Activated CD4-positive, alpha-beta T cell treated with anti-CD3 and anti-CD28 coated beads, Interleukin-2, amount 10 ng/mL, durations not matched to agents 24 days and 14 days (primary cell): ENCODE data around the gene APLP1. TPM values are rescaled to one million over a fixed set of nuclear protein-coding genes. Genes with fewer than 3 reads are reported as not detected.
"Not testable (repeated sequence)": the region's sequence is repeated elsewhere in the genome, so short reads cannot be mapped to it uniquely, and the experiment has no call there.

Experiments
- DNase-seq: peaks from one replicate; pipeline ENCODE4 v3.0.0; 2022
- H3K27ac Mint-ChIP-seq: one replicate; pipeline ENCODE4 v1.8.0; 2022; ENCODE audit warnings: mild to moderate bottlenecking, mixed read lengths
- H3K27me3 Mint-ChIP-seq: one replicate; pipeline ENCODE4 v1.8.0; 2022; ENCODE audit warnings: mixed read lengths
- H3K36me3 Mint-ChIP-seq: one replicate; pipeline ENCODE4 v1.8.0; 2022; ENCODE audit warnings: low read depth, mild to moderate bottlenecking, mixed read lengths
- H3K4me1 Mint-ChIP-seq: one replicate; pipeline ENCODE4 v1.8.0; 2021; ENCODE audit warnings: mixed read lengths
- H3K4me3 Mint-ChIP-seq: one replicate; pipeline ENCODE4 v1.8.0; 2022; ENCODE audit warnings: mild to moderate bottlenecking, moderate library complexity, mixed read lengths
- H3K9me3 Mint-ChIP-seq: one replicate; pipeline ENCODE4 v1.8.0; 2021; ENCODE audit warnings: mixed read lengths
- intact Hi-C: fragments of 100-400 bp; cut with micrococcal nuclease; formaldehyde crosslinking; loops from one replicate; pipeline ENCODE4 v1.15.1; 2023
- total RNA-seq: library from RNA; stranded (reverse); gene quantifications from 2 replicates; pipeline ENCODE4 v1.2.3, GENCODE V29; 2022

Gene APLP1
- total RNA-seq, 1 donor from 2014 or later = 2.4 TPM

- not testable (repeated sequence) for H3K27ac Mint-ChIP-seq
Observed at GRCh38 chr19:35910355-35910754, 42.0 kb downstream of the APLP1 start.

DNA sequence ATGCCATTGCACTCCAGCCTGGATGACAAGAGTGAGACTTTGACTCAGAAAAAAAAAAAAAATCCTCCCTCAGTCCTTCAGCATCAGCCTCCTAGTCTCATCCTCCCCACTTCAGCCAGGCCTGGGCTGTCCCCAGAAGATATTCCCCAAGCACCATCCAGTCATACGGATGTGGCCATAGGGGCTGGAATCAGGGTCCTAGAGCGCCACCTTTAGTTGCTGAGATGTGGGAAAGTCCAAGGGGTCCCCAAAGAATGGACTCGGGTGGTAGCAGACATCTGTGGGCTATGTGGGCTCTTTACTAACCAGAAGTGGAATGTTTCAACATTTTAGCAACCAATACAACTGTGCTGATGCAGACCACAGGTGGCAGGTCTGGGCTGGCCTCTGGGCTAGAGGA lies 42.8 kb downstream of the APLP1 start:
- intact Hi-C loops = no loop called here
- H3K27me3 Mint-ChIP-seq = peaks cover 1% of the 10 kb centered on the region
- H3K4me3 Mint-ChIP-seq = no peak overlapping the region
- no peak overlapping the region for H3K27ac Mint-ChIP-seq
- no peak for DNase-seq
- H3K36me3 Mint-ChIP-seq = no peaks in the 10 kb centered on the region
- H3K9me3 Mint-ChIP-seq = no peaks in the 10 kb centered on the region
- peaks cover 16% of the 10 kb centered on the region for H3K4me1 Mint-ChIP-seq

More at GRCh38 chr19:35910355-35910754, 42.0 kb downstream of the APLP1 start:
- H3K36me3 Mint-ChIP-seq, H3K9me3 Mint-ChIP-seq, DNase-seq, intact Hi-C loops, H3K27me3 Mint-ChIP-seq, H3K4me3 Mint-ChIP-seq: not testable (repeated sequence)
- H3K4me1 Mint-ChIP-seq = peaks cover 16% of the 10 kb centered on the region

DNA sequence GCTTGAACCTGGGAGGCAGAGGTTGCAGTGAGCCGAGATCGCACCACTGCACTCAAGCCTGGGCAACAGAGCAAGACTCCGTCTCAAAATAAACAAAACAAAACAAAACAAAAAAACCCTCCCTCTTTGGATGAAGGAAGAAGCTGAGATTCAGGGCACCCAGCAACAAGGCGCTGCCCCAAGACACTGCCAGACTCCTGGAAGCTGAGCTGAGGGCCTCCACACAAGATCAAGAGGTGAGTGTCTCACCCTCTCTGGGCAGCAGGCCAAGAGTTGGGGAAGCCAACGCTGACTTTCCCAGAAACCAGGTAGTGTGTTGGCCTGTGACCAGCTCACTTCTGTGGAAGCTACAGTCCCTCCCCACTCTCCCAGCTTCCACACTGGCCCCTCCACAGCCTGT lies 43.4 kb downstream of the APLP1 start:
- no peaks in the 10 kb centered on the region for H3K9me3 Mint-ChIP-seq
- no peak overlapping the region for H3K27ac Mint-ChIP-seq

GRCh38 chr19:35913589-35913988 lies 45.2 kb downstream of the APLP1 start:
- Mint-ChIP-seq H3K36me3 (no peaks in the 10 kb centered on the region), H3K27ac (no peak overlapping the region), H3K4me3 (no peak overlapping the region), H3K9me3 (no peaks in the 10 kb centered on the region), H3K4me1 (peaks cover 16% of the 10 kb centered on the region), H3K27me3 (peaks cover 1% of the 10 kb centered on the region)
- DNase-seq = no peak
- intact Hi-C loops = no loop called here

More for the DNA sequence above, 43.4 kb downstream of the APLP1 start:
- intact Hi-C loops = no loop called here
- no peak for DNase-seq
- peaks cover 1% of the 10 kb centered on the region for H3K27me3 Mint-ChIP-seq
- no peak overlapping the region for H3K4me3 Mint-ChIP-seq
- H3K4me1 Mint-ChIP-seq = peaks cover 16% of the 10 kb centered on the region
- H3K36me3 Mint-ChIP-seq = no peaks in the 10 kb centered on the region

DNA sequence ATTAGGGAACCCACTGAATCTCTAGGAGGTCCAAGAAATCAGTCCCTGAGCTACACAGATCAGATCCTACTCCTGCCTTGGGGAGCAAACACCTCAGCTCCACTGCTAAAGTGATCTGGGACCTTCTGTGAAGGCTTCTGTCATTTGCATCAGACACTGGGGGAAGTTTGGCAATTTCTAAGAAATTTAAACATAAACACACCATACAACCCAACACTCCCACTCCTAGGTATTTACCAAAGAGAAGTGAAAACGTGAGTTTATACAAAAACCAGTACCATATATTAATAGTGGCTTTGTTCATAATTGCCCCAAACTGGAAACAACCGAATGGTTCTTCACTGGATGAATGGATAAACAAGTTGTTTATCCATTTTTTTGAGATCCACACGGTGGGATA lies 47.1 kb downstream of the APLP1 start:
- H3K36me3 Mint-ChIP-seq = no peaks in the 10 kb centered on the region
- H3K4me3 Mint-ChIP-seq = no peak overlapping the region
- H3K9me3 Mint-ChIP-seq = no peaks in the 10 kb centered on the region
- intact Hi-C loops = no loop called here
- peaks cover 3% of the 10 kb centered on the region for H3K27me3 Mint-ChIP-seq
- H3K27ac Mint-ChIP-seq = no peak overlapping the region
- DNase-seq = no peak
- H3K4me1 Mint-ChIP-seq = peaks cover 12% of the 10 kb centered on the region

- intact Hi-C loops = no loop called here
- no peak overlapping the region for H3K27ac Mint-ChIP-seq
- H3K36me3 Mint-ChIP-seq = no peaks in the 10 kb centered on the region
- DNase-seq = no peak
- H3K4me3 Mint-ChIP-seq = no peak overlapping the region
- H3K9me3 Mint-ChIP-seq = no peaks in the 10 kb centered on the region
- H3K27me3 Mint-ChIP-seq = peaks cover 6% of the 10 kb centered on the region
- peaks cover 5% of the 10 kb centered on the region for H3K4me1 Mint-ChIP-seq
Observed at GRCh38 chr19:35919306-35919705, 50.9 kb downstream of the APLP1 start.

- DNase-seq = no peak
- no peak overlapping the region for H3K4me3 Mint-ChIP-seq
- peaks cover 2% of the 10 kb centered on the region for H3K36me3 Mint-ChIP-seq
- H3K27me3 Mint-ChIP-seq = peaks cover 6% of the 10 kb centered on the region
- H3K9me3 Mint-ChIP-seq = peaks cover 11% of the 10 kb centered on the region
- intact Hi-C loops = no loop called here
- no peak overlapping the region for H3K27ac Mint-ChIP-seq
- peaks cover 1% of the 10 kb centered on the region for H3K4me1 Mint-ChIP-seq
Observed at GRCh38 chr19:35921012-35921411, 52.6 kb downstream of the APLP1 start.

DNA sequence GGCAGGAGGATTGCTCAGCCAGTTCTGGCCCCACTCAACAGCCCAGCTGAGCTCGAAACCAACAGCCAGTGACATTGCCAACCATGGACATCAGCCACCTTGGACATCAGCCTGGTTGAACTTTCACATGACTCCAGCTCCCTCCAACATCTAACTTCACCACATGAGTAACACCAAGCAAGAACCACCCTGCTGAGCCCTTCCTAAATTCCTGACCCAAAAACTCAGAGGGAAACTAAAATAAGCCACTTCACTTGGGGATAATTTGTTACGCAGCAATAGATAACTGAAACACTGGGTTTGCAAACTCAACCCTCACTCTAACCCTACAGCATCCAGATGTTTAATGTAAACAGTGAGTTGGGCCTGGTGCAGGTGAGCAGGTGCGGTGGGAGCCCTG lies 57.1 kb downstream of the APLP1 start:
- intact Hi-C loops = no loop called here
- H3K27ac Mint-ChIP-seq = no peak overlapping the region
- no peak for DNase-seq
- peaks cover 4% of the 10 kb centered on the region for H3K36me3 Mint-ChIP-seq
- H3K27me3 Mint-ChIP-seq = peaks cover 5% of the 10 kb centered on the region
- peaks cover 9% of the 10 kb centered on the region for H3K4me1 Mint-ChIP-seq
- H3K9me3 Mint-ChIP-seq = peaks cover 11% of the 10 kb centered on the region
- no peak overlapping the region for H3K4me3 Mint-ChIP-seq

GRCh38 chr19:35928507-35928906 lies 60.1 kb downstream of the APLP1 start:
- H3K9me3 Mint-ChIP-seq = peaks cover 11% of the 10 kb centered on the region
- peaks cover 2% of the 10 kb centered on the region for H3K27me3 Mint-ChIP-seq
- no peak overlapping the region for H3K4me3 Mint-ChIP-seq
- no peak for DNase-seq
- peaks cover 21% of the 10 kb centered on the region for H3K4me1 Mint-ChIP-seq
- H3K36me3 Mint-ChIP-seq = peaks cover 4% of the 10 kb centered on the region
- intact Hi-C loops = no loop called here
- no peak overlapping the region for H3K27ac Mint-ChIP-seq

Other genes starting within 250 kb of the APLP1 start
- gene RBM42, start 239.5 kb upstream of the APLP1 start, total RNA-seq = 114 and 115 TPM in 2 replicates
- gene ETV2, start 226.8 kb upstream of the APLP1 start, total RNA-seq = 0.93 and 1.1 TPM in 2 replicates
- 451 and 472 TPM in 2 replicates for gene COX6B1, start 220.3 kb upstream of the APLP1 start, total RNA-seq
- 0.77 and 0.92 TPM in 2 replicates for gene UPK1A, start 202.1 kb upstream of the APLP1 start, total RNA-seq
- 140 and 142 TPM in 2 replicates for gene ZBTB32, start 164.0 kb upstream of the APLP1 start, total RNA-seq
- gene KMT2B, start 150.6 kb upstream of the APLP1 start, total RNA-seq = 60.0 and 64.5 TPM in 2 replicates
- 62.4 and 75.2 TPM in 2 replicates for gene IGFLR1, start 126.1 kb upstream of the APLP1 start, total RNA-seq
- gene U2AF1L4, start 123.2 kb upstream of the APLP1 start, total RNA-seq = 26.9 and 28.2 TPM in 2 replicates
- gene PSENEN, start 122.9 kb upstream of the APLP1 start, total RNA-seq = 44.9 and 46.7 TPM in 2 replicates
- gene LIN37, start 120.0 kb upstream of the APLP1 start, total RNA-seq = 7.7 and 11.1 TPM in 2 replicates
- 0.42 TPM in 1 of 2 replicates, not detected in the other for gene HSPB6, start 111.5 kb upstream of the APLP1 start, total RNA-seq
- gene PROSER3, start 110.4 kb upstream of the APLP1 start, total RNA-seq = 35.2 and 43.6 TPM in 2 replicates
- gene ARHGAP33, start 93.0 kb upstream of the APLP1 start, total RNA-seq = 24.6 and 26.4 TPM in 2 replicates
- not detected in 2 replicates for gene PRODH2, start 55.7 kb upstream of the APLP1 start, total RNA-seq
- gene NPHS1, start 16.1 kb upstream of the APLP1 start, total RNA-seq = 0.28 TPM in 1 of 2 replicates, not detected in the other
- gene KIRREL2, start 11.7 kb upstream of the APLP1 start, total RNA-seq = 1.8 and 2.1 TPM in 2 replicates
- 146 and 150 TPM in 2 replicates for gene NFKBID, start 32.0 kb downstream of the APLP1 start, total RNA-seq
- 46.1 and 48.4 TPM in 2 replicates for gene HCST, start 34.0 kb downstream of the APLP1 start, total RNA-seq
- not detected in 2 replicates for gene TYROBP, start 39.7 kb downstream of the APLP1 start, total RNA-seq
- gene LRFN3, start 67.8 kb downstream of the APLP1 start, total RNA-seq = 11.0 and 11.6 TPM in 2 replicates
- gene SDHAF1, start 126.6 kb downstream of the APLP1 start, total RNA-seq = 21.4 and 23.1 TPM in 2 replicates
- gene SYNE4, start 140.2 kb downstream of the APLP1 start, total RNA-seq = 2.2 and 2.9 TPM in 2 replicates
- gene ALKBH6, start 145.6 kb downstream of the APLP1 start, total RNA-seq = 46.1 and 50.7 TPM in 2 replicates
- 0.96 and 1.6 TPM in 2 replicates for gene CLIP3, start 164.3 kb downstream of the APLP1 start, total RNA-seq
- 1.5 and 2.0 TPM in 2 replicates for gene THAP8, start 185.7 kb downstream of the APLP1 start, total RNA-seq
- 24.9 and 25.9 TPM in 2 replicates for gene WDR62, start 186.3 kb downstream of the APLP1 start, total RNA-seq
- gene OVOL3, start 242.6 kb downstream of the APLP1 start, total RNA-seq = not detected in 2 replicates
- gene POLR2I, start 246.3 kb downstream of the APLP1 start, total RNA-seq = 83.4 and 86.3 TPM in 2 replicates
- 129 and 133 TPM in 2 replicates for gene TBCB, start 246.9 kb downstream of the APLP1 start, total RNA-seq